GM23338 (cell line): ENCODE measurements around the gene MAFB. TPM values are rescaled to one million over a fixed set of nuclear protein-coding genes. Genes with fewer than 3 reads are reported as not detected.
A peak's percentile ranks its signal among the peaks of the same experiment; 100 is the strongest.

ENCODE experiments used
- ATAC-seq: fragments of 200-7000 bp; cut with Tn5 transposase; 3 replicates; pipeline ENCODE4 v1.9.1; 2020
- DNase-seq: peaks from one replicate; pipeline ENCODE4 v3.0.0-alpha.2; 2015; ENCODE audit warnings: low spot score
- H2AFZ ChIP-seq: fragments of 200-600 bp; sonication (generic); 2 replicates; pipeline ENCODE4 v1.8.0; 2016; ENCODE audit warnings: antibody characterized with exemption, mild to moderate bottlenecking, moderate library complexity
- H3F3A ChIP-seq: fragments of 200-600 bp; sonication (generic); replicated peaks from 2 replicates; pipeline ENCODE4 v1.8.0; 2017; ENCODE audit warnings: antibody characterized with exemption, mixed run types, low read depth
- H3K27ac ChIP-seq: fragments of 200-600 bp; sonication (generic); 2 replicates; pipeline ENCODE4 v1.6.1; 2016; ENCODE audit warnings: low read depth
- H3K27me3 ChIP-seq: fragments of 200-600 bp; sonication (generic); 2 replicates; pipeline ENCODE4 v1.8.0; 2016; ENCODE audit warnings: mild to moderate bottlenecking, mixed run types, moderate library complexity; ENCODE audit not compliant: insufficient read depth
- H3K36me3 ChIP-seq: fragments of 200-600 bp; sonication (generic); 2 replicates; pipeline ENCODE4 v1.8.0; 2016; ENCODE audit warnings: mild to moderate bottlenecking; ENCODE audit not compliant: insufficient read depth
- H3K4me1 ChIP-seq: fragments of 200-600 bp; sonication (generic); 2 replicates; pipeline ENCODE4 v1.8.0; 2016; ENCODE audit warnings: mild to moderate bottlenecking, moderate library complexity; ENCODE audit not compliant: insufficient read depth
- H3K4me2 ChIP-seq: fragments of 200-600 bp; sonication (generic); 2 replicates; pipeline ENCODE4 v1.7.1; 2017; ENCODE audit warnings: mixed run types
- H3K4me3 ChIP-seq: fragments of 200-600 bp; sonication (generic); 2 replicates; pipeline ENCODE4 v1.6.1; 2016; ENCODE audit warnings: mixed run types
- H3K79me2 ChIP-seq: fragments of 200-600 bp; sonication (generic); replicated peaks from 2 replicates; pipeline ENCODE4 v1.8.0; 2017; ENCODE audit warnings: mild to moderate bottlenecking; ENCODE audit not compliant: insufficient read depth
- H3K9me2 ChIP-seq: fragments of 200-600 bp; sonication (generic); 2 replicates; pipeline ENCODE4 v1.8.0; 2017; ENCODE audit not compliant: insufficient read depth
- H4K20me1 ChIP-seq: fragments of 200-600 bp; sonication (generic); replicated peaks from 2 replicates; pipeline ENCODE4 v1.8.0; 2017; ENCODE audit warnings: mild to moderate bottlenecking; ENCODE audit not compliant: insufficient read depth
- H3K27ac Mint-ChIP-seq: 2 replicates; pipeline ENCODE4 v1.8.0; 2020; ENCODE audit warnings: inconsistent platforms, mild to moderate bottlenecking, moderate library complexity, mixed read lengths
- H3K27me3 Mint-ChIP-seq: 3 replicates; pipeline ENCODE4 v1.8.0; 2022; ENCODE audit warnings: low read depth, mild to moderate bottlenecking, moderate library complexity, mixed read lengths, inconsistent platforms; ENCODE audit not compliant: insufficient read depth, poor library complexity
- H3K36me3 Mint-ChIP-seq: 3 replicates; pipeline ENCODE4 v1.8.0; 2021; ENCODE audit warnings: low read depth, mild to moderate bottlenecking, inconsistent platforms, moderate library complexity, mixed read lengths
- H3K4me1 Mint-ChIP-seq: 3 replicates; pipeline ENCODE4 v1.8.0; 2020; ENCODE audit warnings: mild to moderate bottlenecking, inconsistent platforms, mixed read lengths
- H3K4me3 Mint-ChIP-seq: 3 replicates; pipeline ENCODE4 v1.8.0; 2021; ENCODE audit warnings: moderate library complexity, mild to moderate bottlenecking, inconsistent platforms, mixed read lengths
- H3K9me3 Mint-ChIP-seq: 3 replicates; pipeline ENCODE4 v1.8.0; 2020; ENCODE audit warnings: moderate library complexity, mild to moderate bottlenecking, inconsistent platforms, mixed read lengths
- CTCF ChIP-seq, 2 experiments: fragments of 200-600 bp in 1 of 2; sonication (generic) in 1 of 2; conservative IDR thresholded peaks; 2 replicates each; pipeline versions ENCODE4 v1.5.1 to v1.6.1; 2016 to 2017; ENCODE audit warnings: antibody characterized with exemption in 2 of 2, low read depth in 2 of 2, mild to moderate bottlenecking in 2 of 2, moderate library complexity in 1 of 2
- ETS1 ChIP-seq: IDR thresholded peaks from 2 replicates; pipeline ENCODE4 v1.6.1; 2016; ENCODE audit warnings: antibody characterized with exemption
- EZH2 ChIP-seq: fragments of 200-600 bp; sonication (generic); IDR thresholded peaks from one replicate; pipeline ENCODE4 v1.8.0; 2017; ENCODE audit warnings: antibody characterized with exemption, mild to moderate bottlenecking, low read depth; ENCODE audit not compliant: unreplicated experiment
- EZH2phosphoT487 ChIP-seq: fragments of 200-600 bp; sonication (generic); IDR thresholded peaks from one replicate; pipeline ENCODE4 v1.8.1; 2018; ENCODE audit warnings: antibody characterized with exemption; ENCODE audit not compliant: unreplicated experiment
- JUNB ChIP-seq: IDR thresholded peaks from one replicate; pipeline ENCODE4 v1.6.1; 2016; ENCODE audit warnings: antibody characterized with exemption; ENCODE audit not compliant: unreplicated experiment
- NANOG ChIP-seq: IDR thresholded peaks from 2 replicates; pipeline ENCODE4 v1.6.1; 2016; ENCODE audit warnings: antibody characterized with exemption, borderline replicate concordance
- POLR2AphosphoS5 ChIP-seq: IDR thresholded peaks from 2 replicates; pipeline ENCODE4 v1.6.1; 2016; ENCODE audit warnings: antibody characterized with exemption, low read depth
- REST ChIP-seq: IDR thresholded peaks from one replicate; pipeline ENCODE4 v1.6.1; 2018; ENCODE audit warnings: antibody characterized with exemption; ENCODE audit not compliant: unreplicated experiment
- STAT1 ChIP-seq: IDR thresholded peaks from one replicate; pipeline ENCODE4 v1.6.1; 2016; ENCODE audit warnings: antibody characterized with exemption; ENCODE audit not compliant: unreplicated experiment
- ZNF114 ChIP-seq: fragments of 250-450 bp; sonication (Bioruptor Pico); IDR thresholded peaks from 2 replicates; pipeline ENCODE4 v1.5.0; 2020; ENCODE audit warnings: mild to moderate bottlenecking, moderate library complexity
- ZNF331 ChIP-seq: fragments of 250-450 bp; sonication (Bioruptor Pico); IDR thresholded peaks from 2 replicates; pipeline ENCODE4 v1.5.0; 2020; ENCODE audit warnings: low read depth, mild to moderate bottlenecking, moderate library complexity
- ZNF462 ChIP-seq: fragments of 250-450 bp; sonication (Bioruptor Pico); IDR thresholded peaks from 2 replicates; pipeline ENCODE4 v1.5.0; 2020; ENCODE audit warnings: mild to moderate bottlenecking, moderate library complexity
- polyA plus RNA-seq: library from polyadenylated mRNA; unstranded; fragments of >200 nt; fragmentation: Nextera tagmentation; extraction: Ambion mirVana; gene quantifications from 2 replicates; pipeline ENCODE4 v1.2.1, GENCODE V29; 2016
- total RNA-seq: library from RNA; depleted of rRNA; stranded (reverse); fragments of >200 nt; shearing (Covaris generic); gene quantifications from 2 replicates; pipeline ENCODE4 v1.2.3, GENCODE V29; 2014

The MAFB gene
- total and polyA plus RNA-seq, 2 experiments from 2014 or later = 1.6 to 2.3 TPM

- H3K4me1 ChIP-seq = peaks cover 24% of the 10 kb centered on the region
- H3K4me1 Mint-ChIP-seq = peaks cover 36% of the 10 kb centered on the region
- H3K79me2 ChIP-seq = no peaks in the 10 kb centered on the region
- 0 out of 3 replicates have a peak, but pooled peaks cover 7% of the 10 kb centered on the region for H3K9me3 Mint-ChIP-seq
- H3K36me3 ChIP-seq = no peaks in the 10 kb centered on the region
- ATAC-seq (no peak), DNase-seq (peak; percentile 9)
- no peak overlapping the region for H3K27ac ChIP-seq
- H3K27ac Mint-ChIP-seq = no peak overlapping the region
- H4K20me1 ChIP-seq = peaks cover 26% of the 10 kb centered on the region
- H3K36me3 Mint-ChIP-seq = no peaks in the 10 kb centered on the region; the same call in 2 of the 3 replicates
- peaks cover 84% of the 10 kb centered on the region for H3K27me3 ChIP-seq
- H3K9me2 ChIP-seq = no peaks in the 10 kb centered on the region
- peaks cover 9% of the 10 kb centered on the region for H3F3A ChIP-seq
- H3K27me3 Mint-ChIP-seq = peaks cover 75% of the 10 kb centered on the region
- H3K4me2 ChIP-seq = peak overlapping the region; percentile 86
- peak overlapping the region; percentile 61 for H3K4me3 ChIP-seq
- peak overlapping the region; percentile 81; the same call in 2 of the 3 replicates for H3K4me3 Mint-ChIP-seq
- no peak for TF ChIP-seq STAT1
- TF ChIP-seq JUNB = no peak
- no peak for TF ChIP-seq EZH2
- TF ChIP-seq CTCF (conservative IDR thresholded peaks at IDR 0.05; ENCODE audit: low read depth in 2 of 2) = no peak
- no peak for TF ChIP-seq ZNF462
- no peak for TF ChIP-seq POLR2AphosphoS5
- no peak for TF ChIP-seq ZNF331
- TF ChIP-seq REST = no peak
- TF ChIP-seq ETS1 = no peak
- no peak for TF ChIP-seq NANOG
- no peak for TF ChIP-seq EZH2phosphoT487
- TF ChIP-seq ZNF114 (CRISPR knock-in tag) = no peak
- 0 out of 2 replicates have a peak overlapping the region, but pooled peaks have one; percentile 38 for H2AFZ ChIP-seq
Observed at GRCh38 chr20:40681684-40682083, 7.4 kb downstream of the MAFB start.
